ENCODE measurements around the gene PNCK. TPM values are rescaled to one million over a fixed set of nuclear protein-coding genes. Genes with fewer than 3 reads are reported as not detected.
A peak's percentile ranks its signal among the peaks of the same experiment; 100 is the strongest.
"Not testable (repeated sequence)": the region's sequence is repeated elsewhere in the genome, so short reads cannot be mapped to it uniquely, and the experiment has no call there.

PNCK gene
- total RNA-seq, 1 donor from 2014 or later, result not detected

GRCh38 chrX:153688071-153688470 is 14.5 kb upstream of the PNCK start:
- Histone ChIP-seq H3K9ac (ENCODE audit: low read depth in 1 of 3, low read length in 3 of 3) (no peak overlapping the region), H3K9me3 (ENCODE audit: control insufficient read depth in 3 of 3, low read length in 3 of 3) (no peaks in the 10 kb centered on the region), H3K4me3 (ENCODE audit: low read length in 3 of 3) (no peak overlapping the region), H3K36me3 (ENCODE audit: control insufficient read depth in 3 of 3, insufficient read depth in 3 of 3, low read length in 3 of 3) (peaks cover 0 to 5% (median 2%) of the 10 kb centered on the region in 3 donors), H3K27me3 (ENCODE audit: control insufficient read depth in 3 of 3, insufficient read depth in 3 of 3, low read length in 3 of 3) (peaks cover 0 to 3% (median 0%) of the 10 kb centered on the region in 3 donors), H3K4me1 (ENCODE audit: control insufficient read depth in 3 of 3, insufficient read depth in 3 of 3, low read length in 3 of 3) (peaks cover 9 to 31% (median 30%) of the 10 kb centered on the region in 3 donors), H3K27ac (ENCODE audit: low read depth, low read length) (no peak overlapping the region)

GRCh38 chrX:153687121-153688039 is 13.8 kb upstream of the PNCK start, which contains the start of gene SLC6A8:
Gene SLC6A8 (plus strand): TSS chrX:153687926. CDS start chrX:153688575, 649 bp downstream.
- Histone ChIP-seq H3K27ac (ENCODE audit: low read depth, low read length) (peak within 1 kb of the TSS; percentile 44), H3K36me3 (ENCODE audit: control insufficient read depth in 3 of 3, insufficient read depth in 3 of 3, low read length in 3 of 3) (peaks cover 0 to 5% (median 2%) of the 10 kb centered on the region in 3 donors), H3K4me3 (ENCODE audit: low read length in 3 of 3) (peak within 1 kb of the TSS in 2 of 3 donors; percentile 54 to 56), H3K9ac (ENCODE audit: low read depth in 1 of 3, low read length in 3 of 3) (peak within 1 kb of the TSS in 2 of 3 donors; percentile 59 to 81), H3K4me1 (ENCODE audit: control insufficient read depth in 3 of 3, insufficient read depth in 3 of 3, low read length in 3 of 3) (peaks cover 9 to 26% (median 24%) of the 10 kb centered on the region in 3 donors), H3K9me3 (ENCODE audit: control insufficient read depth in 3 of 3, low read length in 3 of 3) (no peaks in the 10 kb centered on the region), H3K27me3 (ENCODE audit: control insufficient read depth in 3 of 3, insufficient read depth in 3 of 3, low read length in 3 of 3) (peaks cover 0 to 3% (median 0%) of the 10 kb centered on the region in 3 donors)

GRCh38 chrX:153686711-153687110 is 13.1 kb upstream of the PNCK start:
- no peaks in the 10 kb centered on the region for H3K9me3 ChIP-seq (ENCODE audit: control insufficient read depth in 3 of 3, low read length in 3 of 3)
- H3K4me1 ChIP-seq (ENCODE audit: control insufficient read depth in 3 of 3, insufficient read depth in 3 of 3, low read length in 3 of 3), result peaks cover 9 to 20% (median 17%) of the 10 kb centered on the region in 3 donors
- H3K36me3 ChIP-seq (ENCODE audit: control insufficient read depth in 3 of 3, insufficient read depth in 3 of 3, low read length in 3 of 3), result peaks cover 0 to 5% (median 2%) of the 10 kb centered on the region in 3 donors
- peaks cover 0 to 3% (median 0%) of the 10 kb centered on the region in 3 donors for H3K27me3 ChIP-seq (ENCODE audit: control insufficient read depth in 3 of 3, insufficient read depth in 3 of 3, low read length in 3 of 3)
- no peak overlapping the region for H3K9ac ChIP-seq (ENCODE audit: low read depth in 1 of 3, low read length in 3 of 3)
- H3K4me3 ChIP-seq (ENCODE audit: low read length in 3 of 3), result no peak overlapping the region
- H3K27ac ChIP-seq (ENCODE audit: low read depth, low read length), result no peak overlapping the region

- H3K27me3 ChIP-seq (ENCODE audit: control insufficient read depth in 3 of 3, insufficient read depth in 3 of 3, low read length in 3 of 3), result peaks cover 0 to 3% (median 0%) of the 10 kb centered on the region in 3 donors
- no peak overlapping the region for H3K9ac ChIP-seq (ENCODE audit: low read depth in 1 of 3, low read length in 3 of 3)
- H3K27ac ChIP-seq (ENCODE audit: low read depth, low read length), result no peak overlapping the region
These were observed 12.4 kb upstream of the PNCK start for GRCh38 chrX:153685751-153686696.

GRCh38 chrX:153685156-153685536 is 11.5 kb upstream of the PNCK start:
- H3K27ac ChIP-seq (ENCODE audit: low read depth, low read length), result no peak overlapping the region
- H3K4me1 ChIP-seq (ENCODE audit: control insufficient read depth in 3 of 3, insufficient read depth in 3 of 3, low read length in 3 of 3), result peaks cover 2 to 7% (median 6%) of the 10 kb centered on the region in 3 donors
- H3K4me3 ChIP-seq (ENCODE audit: low read length in 3 of 3), result no peak overlapping the region
- H3K9ac ChIP-seq (ENCODE audit: low read depth in 1 of 3, low read length in 3 of 3), result no peak overlapping the region
- H3K9me3 ChIP-seq (ENCODE audit: control insufficient read depth in 3 of 3, low read length in 3 of 3), result no peaks in the 10 kb centered on the region
- peaks cover 0 to 3% (median 2%) of the 10 kb centered on the region in 3 donors for H3K36me3 ChIP-seq (ENCODE audit: control insufficient read depth in 3 of 3, insufficient read depth in 3 of 3, low read length in 3 of 3)
- peaks cover 0 to 3% (median 0%) of the 10 kb centered on the region in 3 donors for H3K27me3 ChIP-seq (ENCODE audit: control insufficient read depth in 3 of 3, insufficient read depth in 3 of 3, low read length in 3 of 3)

More at GRCh38 chrX:153685751-153686696, 12.4 kb upstream of the PNCK start:
- peaks cover 5 to 14% (median 13%) of the 10 kb centered on the region in 3 donors for H3K4me1 ChIP-seq (ENCODE audit: control insufficient read depth in 3 of 3, insufficient read depth in 3 of 3, low read length in 3 of 3)
- no peak overlapping the region for H3K4me3 ChIP-seq (ENCODE audit: low read length in 3 of 3)
- no peaks in the 10 kb centered on the region for H3K9me3 ChIP-seq (ENCODE audit: control insufficient read depth in 3 of 3, low read length in 3 of 3)
- peaks cover 0 to 5% (median 2%) of the 10 kb centered on the region in 3 donors for H3K36me3 ChIP-seq (ENCODE audit: control insufficient read depth in 3 of 3, insufficient read depth in 3 of 3, low read length in 3 of 3)

GRCh38 chrX:153684467-153685155 is 11.0 kb upstream of the PNCK start:
- Histone ChIP-seq H3K9ac (ENCODE audit: low read depth in 1 of 3, low read length in 3 of 3) (no peak overlapping the region), H3K9me3 (ENCODE audit: control insufficient read depth in 3 of 3, low read length in 3 of 3) (no peaks in the 10 kb centered on the region), H3K36me3 (ENCODE audit: control insufficient read depth in 3 of 3, insufficient read depth in 3 of 3, low read length in 3 of 3) (no peaks in the 10 kb centered on the region), H3K4me3 (ENCODE audit: low read length in 3 of 3) (no peak overlapping the region), H3K27ac (ENCODE audit: low read depth, low read length) (no peak overlapping the region), H3K27me3 (ENCODE audit: control insufficient read depth in 3 of 3, insufficient read depth in 3 of 3, low read length in 3 of 3) (peaks cover 0 to 3% (median 0%) of the 10 kb centered on the region in 3 donors), H3K4me1 (ENCODE audit: control insufficient read depth in 3 of 3, insufficient read depth in 3 of 3, low read length in 3 of 3) (peaks cover under 1 to 2% (median under 1%) of the 10 kb centered on the region in 3 donors)

GRCh38 chrX:153683486-153683885 is 9.9 kb upstream of the PNCK start:
- H3K9ac ChIP-seq (ENCODE audit: low read depth in 1 of 3, low read length in 3 of 3); H3K9me3 ChIP-seq (ENCODE audit: control insufficient read depth in 3 of 3, low read length in 3 of 3); H3K27me3 ChIP-seq (ENCODE audit: control insufficient read depth in 3 of 3, insufficient read depth in 3 of 3, low read length in 3 of 3); H3K4me3 ChIP-seq (ENCODE audit: low read length in 3 of 3); H3K27ac ChIP-seq (ENCODE audit: low read depth, low read length); H3K36me3 ChIP-seq (ENCODE audit: control insufficient read depth in 3 of 3, insufficient read depth in 3 of 3, low read length in 3 of 3); H3K4me1 ChIP-seq (ENCODE audit: control insufficient read depth in 3 of 3, insufficient read depth in 3 of 3, low read length in 3 of 3): not testable (repeated sequence)

- H3K27ac ChIP-seq (ENCODE audit: low read depth, low read length), result no peak overlapping the region
- H3K36me3 ChIP-seq (ENCODE audit: control insufficient read depth in 3 of 3, insufficient read depth in 3 of 3, low read length in 3 of 3), result no peaks in the 10 kb centered on the region
- no peaks in the 10 kb centered on the region for H3K9me3 ChIP-seq (ENCODE audit: control insufficient read depth in 3 of 3, low read length in 3 of 3)
- peak overlapping the region in 1 of 3 donors; percentile 8 for H3K9ac ChIP-seq (ENCODE audit: low read depth in 1 of 3, low read length in 3 of 3)
- peaks cover 0 to 3% (median 0%) of the 10 kb centered on the region in 3 donors for H3K27me3 ChIP-seq (ENCODE audit: control insufficient read depth in 3 of 3, insufficient read depth in 3 of 3, low read length in 3 of 3)
- no peak overlapping the region for H3K4me3 ChIP-seq (ENCODE audit: low read length in 3 of 3)
- H3K4me1 ChIP-seq (ENCODE audit: control insufficient read depth in 3 of 3, insufficient read depth in 3 of 3, low read length in 3 of 3), result no peaks in the 10 kb centered on the region
These were observed 7.6 kb upstream of the PNCK start for GRCh38 chrX:153681175-153681574.

GRCh38 chrX:153674219-153674851 is 722 bp upstream of the PNCK start:
- Histone ChIP-seq H3K27me3 (ENCODE audit: control insufficient read depth in 3 of 3, insufficient read depth in 3 of 3, low read length in 3 of 3) (peaks cover 0 to 12% (median 8%) of the 10 kb centered on the region in 3 donors), H3K27ac (ENCODE audit: low read depth, low read length) (no peak overlapping the region), H3K9me3 (ENCODE audit: control insufficient read depth in 3 of 3, low read length in 3 of 3) (no peaks in the 10 kb centered on the region), H3K4me3 (ENCODE audit: low read length in 3 of 3) (no peak overlapping the region), H3K36me3 (ENCODE audit: control insufficient read depth in 3 of 3, insufficient read depth in 3 of 3, low read length in 3 of 3) (no peaks in the 10 kb centered on the region), H3K9ac (ENCODE audit: low read depth in 1 of 3, low read length in 3 of 3) (no peak overlapping the region), H3K4me1 (ENCODE audit: control insufficient read depth in 3 of 3, insufficient read depth in 3 of 3, low read length in 3 of 3) (no peaks in the 10 kb centered on the region)

Data from skeletal muscle tissue (tissue), 4 donors.